SK-MEL-5 (cell line): ENCODE results near the gene CCDC170. TPM values are rescaled to one million over a fixed set of nuclear protein-coding genes. Genes with fewer than 3 reads are reported as not detected.

ENCODE experiments used
- DNase-seq: peaks from one replicate; pipeline ENCODE4 v3.0.0-alpha.2; 2016; ENCODE audit warnings: low read depth, low spot score
- in situ Hi-C: cut with HindIII; loops from 2 replicates; pipeline ENCODE4 v1.10.0; 2016; ENCODE audit warnings: low sequenced_read_pairs, high pct_unique_total_duplicates, low pct_unique_long_range_greater_than_20kb
- total RNA-seq: library from RNA; depleted of rRNA; stranded (reverse); fragments of >200 nt; shearing (Covaris generic); gene quantifications from 2 replicates; pipeline ENCODE4 v1.2.3, GENCODE V29; 2014

Gene CCDC170
- total RNA-seq, 1 experiment from 2014 or later: not detected

DNA sequence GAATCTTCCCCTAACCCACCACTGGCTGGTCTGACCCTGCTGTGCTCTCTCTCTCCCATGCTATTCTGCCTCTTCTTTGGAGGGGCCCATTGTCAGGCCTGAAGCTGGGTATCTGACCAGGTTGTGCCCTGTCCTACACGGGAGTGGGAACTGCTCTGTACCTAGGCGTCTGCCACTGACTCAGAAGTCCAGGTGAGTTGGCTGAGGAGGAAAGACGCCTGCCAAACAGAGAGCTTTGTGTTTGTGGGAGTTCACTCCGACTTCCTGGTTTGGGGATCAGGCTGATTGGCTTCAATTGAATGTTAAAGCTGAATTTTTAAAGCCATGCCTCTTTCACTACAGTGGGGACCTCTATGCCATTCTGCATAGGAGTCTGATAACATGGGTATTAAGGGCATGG, 136.0 kb downstream of the CCDC170 start:
- in situ Hi-C loops: no loop called here

DNA sequence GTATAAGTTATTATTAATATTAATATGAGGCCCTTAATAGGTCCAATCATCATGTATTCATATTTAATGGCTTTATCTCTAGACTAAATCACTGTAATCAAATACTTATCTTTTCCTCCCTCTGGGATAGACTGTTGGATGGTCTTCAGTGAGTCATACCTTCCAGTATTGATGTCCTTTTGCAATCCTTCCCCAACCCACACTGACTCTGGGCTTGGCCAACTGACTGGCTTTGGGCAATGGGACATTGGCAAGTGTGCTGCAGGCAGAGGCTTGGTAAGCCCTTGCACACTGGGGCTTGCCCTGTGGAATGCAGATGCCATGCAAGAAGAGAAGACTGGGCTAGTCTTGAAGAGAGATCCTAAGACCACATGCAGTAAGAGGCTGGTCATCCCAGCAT, 136.6 kb downstream of the CCDC170 start:
- in situ Hi-C loops: no loop called here
- no peak for DNase-seq

More for the DNA sequence above, 136.0 kb downstream of the CCDC170 start:
- DNase-seq: no peak

DNA sequence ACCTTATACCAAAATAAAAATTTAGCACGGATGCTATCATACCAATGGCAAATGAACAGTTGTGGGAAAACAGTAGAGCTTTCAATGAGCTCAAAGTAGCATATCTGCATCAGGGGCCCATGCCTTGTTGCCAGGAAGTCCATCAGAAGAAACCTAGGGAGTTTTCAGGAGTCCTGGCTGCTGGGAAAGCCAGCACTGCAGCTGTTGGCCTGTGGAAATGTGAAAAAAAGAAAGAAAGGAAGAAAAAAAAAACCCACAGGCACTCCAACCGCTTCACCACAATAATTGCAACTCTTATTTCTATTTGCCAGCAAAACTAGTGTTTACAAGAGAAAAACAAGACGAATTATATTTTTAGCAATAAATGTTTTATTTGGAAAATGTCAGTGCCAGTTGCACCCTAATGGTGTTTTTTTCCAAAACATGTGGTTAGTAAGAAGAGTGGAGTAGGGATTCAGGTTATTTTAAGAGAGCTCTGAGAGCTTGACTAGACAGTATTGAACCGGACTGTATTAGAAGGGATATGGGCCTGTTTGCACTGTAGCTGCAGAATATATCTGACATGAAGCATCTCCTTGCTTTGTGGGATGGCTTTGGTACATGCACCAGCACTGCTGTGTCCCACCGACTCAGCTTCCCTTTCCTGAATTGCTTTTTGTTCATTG, 137.3 kb downstream of the CCDC170 start:
- no peak for DNase-seq
- in situ Hi-C loops: no loop called here

- no peak for DNase-seq
- in situ Hi-C loops: no loop called here
Measured at GRCh38 chr6:151632415-151632987, 138.7 kb downstream of the CCDC170 start.

GRCh38 chr6:151633526-151634335, 139.9 kb downstream of the CCDC170 start:
- in situ Hi-C loops: no loop called here
- DNase-seq: no peak

GRCh38 chr6:151634336-151634720, 140.5 kb downstream of the CCDC170 start:
- in situ Hi-C loops: no loop called here
- no peak for DNase-seq

DNA sequence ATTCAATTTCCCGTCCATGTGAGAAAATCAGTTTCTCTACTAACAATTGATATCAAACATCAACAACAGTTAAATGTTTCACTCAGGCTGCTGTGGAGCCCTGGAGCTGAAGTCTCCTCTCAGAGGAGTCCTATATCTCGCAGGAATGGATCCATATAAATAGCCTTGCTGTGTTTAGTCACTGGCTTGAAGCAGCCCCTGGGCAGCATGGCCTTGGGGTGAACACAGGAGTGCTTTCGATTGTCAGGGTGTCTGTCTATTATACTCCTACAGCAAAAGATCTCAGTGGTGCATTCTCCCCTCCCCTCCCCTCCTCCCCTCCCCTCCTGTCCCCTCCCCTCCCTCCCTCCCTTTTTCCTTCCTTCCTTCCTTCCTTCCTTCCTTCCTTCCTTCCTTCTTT, 141.9 kb downstream of the CCDC170 start:
- no peak for DNase-seq
- in situ Hi-C loops: no loop called here

- in situ Hi-C loops: no loop called here
- no peak for DNase-seq
Measured at GRCh38 chr6:151637814-151638213, 144.0 kb downstream of the CCDC170 start.

DNA sequence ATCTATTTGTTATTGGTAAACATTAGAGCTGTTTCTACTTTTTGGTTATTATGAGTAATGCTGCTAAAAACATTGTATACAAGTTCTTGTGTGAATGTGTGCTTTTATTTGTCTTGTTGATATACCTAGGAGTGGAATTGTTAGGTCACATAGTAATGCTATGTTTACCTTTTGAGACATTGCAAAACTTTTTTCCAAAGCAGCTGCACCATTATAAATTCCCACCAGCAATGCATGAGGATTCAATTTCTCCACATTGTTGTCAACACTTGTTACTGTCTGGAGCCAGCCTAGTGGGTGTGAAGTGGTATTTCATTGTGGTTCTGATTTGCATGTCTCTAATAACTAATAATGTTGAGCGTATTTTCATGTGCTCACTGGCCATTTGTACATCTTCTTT, 145.9 kb downstream of the CCDC170 start:
- in situ Hi-C loops: no loop called here
- no peak for DNase-seq

DNA sequence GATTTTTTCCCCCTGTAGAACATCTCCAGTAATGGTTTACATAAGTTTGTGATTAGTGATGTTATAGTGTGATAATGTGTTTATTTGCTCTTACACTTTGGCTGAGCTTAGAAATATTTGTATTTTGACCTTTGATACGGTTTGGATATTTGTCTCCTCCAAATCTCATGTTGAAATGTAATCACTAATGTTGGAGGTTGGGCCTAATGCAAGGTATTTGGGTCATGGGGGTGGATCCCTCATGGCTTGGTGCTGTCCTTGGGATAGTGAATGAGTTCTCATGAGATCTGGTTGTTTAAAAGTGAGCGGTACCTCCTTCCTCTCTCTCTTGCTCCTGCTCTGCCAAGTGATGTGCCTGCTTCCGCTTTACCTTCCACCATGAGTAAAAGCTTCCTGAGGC, 147.2 kb downstream of the CCDC170 start:
- DNase-seq: no peak
- in situ Hi-C loops: no loop called here

GRCh38 chr6:151647976-151648639, 154.3 kb downstream of the CCDC170 start:
- DNase-seq: peak; percentile 67
- in situ Hi-C loops: no loop called here

GRCh38 chr6:151649835-151650234, 156.0 kb downstream of the CCDC170 start:
- DNase-seq: peak; percentile 61
- in situ Hi-C loops: no loop called here

DNA sequence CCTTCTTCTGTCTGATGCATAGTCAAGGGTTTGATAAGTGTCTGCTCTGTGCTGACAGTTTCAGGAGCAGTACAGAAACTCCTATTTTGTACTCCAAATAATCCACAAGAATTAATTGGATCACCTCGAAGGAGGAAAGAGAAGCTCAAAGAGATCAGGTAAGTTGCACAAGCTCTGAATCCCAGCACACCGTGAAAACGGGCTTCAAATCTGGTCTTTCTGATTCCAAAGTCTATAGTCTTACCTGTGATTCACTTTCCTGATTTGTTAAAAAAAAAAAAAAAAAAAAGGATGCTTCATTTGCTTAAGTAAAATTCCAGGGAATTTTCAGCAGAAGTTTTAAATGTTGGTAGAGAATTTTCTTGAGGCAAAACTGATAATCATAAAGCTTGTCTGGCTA, 157.8 kb downstream of the CCDC170 start:
- no peak for DNase-seq
- in situ Hi-C loops: no loop called here

- peak; percentile 6 for DNase-seq
- in situ Hi-C loops: no loop called here
Measured at GRCh38 chr6:151652325-151652724, 158.5 kb downstream of the CCDC170 start.

GRCh38 chr6:151655099-151655498, 161.3 kb downstream of the CCDC170 start:
- in situ Hi-C loops: no loop called here
- DNase-seq: no peak

GRCh38 chr6:151656392-151656791, 162.6 kb downstream of the CCDC170 start:
- in situ Hi-C loops: no loop called here
- DNase-seq: no peak

- in situ Hi-C loops: no loop called here
- no peak for DNase-seq
Measured at GRCh38 chr6:151658091-151658490, 164.3 kb downstream of the CCDC170 start.

DNA sequence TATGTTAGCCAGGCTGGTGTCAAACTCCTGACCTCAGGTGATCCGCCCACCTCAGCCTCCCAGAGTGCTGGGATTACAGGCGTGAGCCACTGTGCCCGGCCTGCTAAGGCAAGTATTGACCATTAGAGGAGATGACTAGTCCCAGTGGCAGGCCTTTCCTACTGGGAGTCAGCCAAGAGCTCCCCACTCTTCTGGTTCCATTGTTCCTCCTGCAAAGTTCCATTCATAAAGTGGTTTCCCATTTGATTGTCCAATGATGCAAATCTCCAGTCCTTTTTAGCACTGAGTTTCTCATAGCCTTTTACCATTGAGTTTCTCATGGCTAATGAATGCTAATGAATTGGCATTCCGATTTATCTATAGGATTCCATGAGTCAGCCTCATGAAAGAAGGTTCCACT, 165.4 kb downstream of the CCDC170 start:
- in situ Hi-C loops: no loop called here
- no peak for DNase-seq
